Natural killer cell (primary cell): Measurements from ENCODE around the gene KRTDAP. TPM values are rescaled to one million over a fixed set of nuclear protein-coding genes. Genes with fewer than 3 reads are reported as not detected.

Experiments used
- ATAC-seq, 3 donors: fragments of 150-1000 bp in 2 of 3; fragments of 200-7000 bp in 1 of 3; cut with Tn5 transposase; 1 replicate in 1 of 3; 2 replicates in 2 of 3; pipeline ENCODE4 v1.10.0; 2021; ENCODE audit warnings: mild to moderate bottlenecking in 2 of 3, moderate library complexity in 2 of 3
- DNase-seq, 2 donors: peaks; one replicate each; pipeline versions ENCODE4 v3.0.0 to v3.0.0-alpha.2; 2013 to 2021; ENCODE audit warnings: mixed read lengths in 1 of 2
- H3K27ac ChIP-seq: one replicate; pipeline ENCODE4 v1.5.1; 2013; ENCODE audit warnings: mild to moderate bottlenecking, low read length
- H3K27me3 ChIP-seq: one replicate; pipeline ENCODE4 v1.6.1; 2013; ENCODE audit warnings: low read length; ENCODE audit not compliant: control insufficient read depth, insufficient read depth
- H3K36me3 ChIP-seq: one replicate; pipeline ENCODE4 v1.6.1; 2013; ENCODE audit warnings: low read length; ENCODE audit not compliant: control insufficient read depth, insufficient read depth
- H3K4me1 ChIP-seq: one replicate; pipeline ENCODE4 v1.6.1; 2013; ENCODE audit warnings: low read length; ENCODE audit not compliant: control insufficient read depth, insufficient read depth
- H3K4me3 ChIP-seq: one replicate; pipeline ENCODE4 v1.5.1; 2013; ENCODE audit warnings: low read length
- H3K9me3 ChIP-seq: one replicate; pipeline ENCODE4 v1.6.1; 2013; ENCODE audit warnings: low read length; ENCODE audit not compliant: control insufficient read depth, insufficient read depth
- H3K27ac Mint-ChIP-seq, 2 donors: one replicate each; pipeline ENCODE4 v1.8.0; 2022; ENCODE audit warnings: mild to moderate bottlenecking in 2 of 2, mixed read lengths in 2 of 2, moderate library complexity in 1 of 2
- H3K27me3 Mint-ChIP-seq, 2 donors: one replicate each; pipeline ENCODE4 v1.8.0; 2022; ENCODE audit warnings: low read depth in 2 of 2, mixed read lengths in 2 of 2
- H3K36me3 Mint-ChIP-seq: one replicate; pipeline ENCODE4 v1.8.0; 2022; ENCODE audit warnings: mixed read lengths
- H3K4me1 Mint-ChIP-seq, 2 donors: one replicate each; pipeline ENCODE4 v1.8.0; 2022; ENCODE audit warnings: mixed read lengths in 2 of 2
- H3K4me3 Mint-ChIP-seq: one replicate; pipeline ENCODE4 v1.8.0; 2022; ENCODE audit warnings: mild to moderate bottlenecking, moderate library complexity, mixed read lengths
- H3K9me3 Mint-ChIP-seq, 2 donors: one replicate each; pipeline ENCODE4 v1.8.0; 2022; ENCODE audit warnings: mixed read lengths in 2 of 2
- WGBS: methylation state at CpG from one replicate; pipeline ENCODE4 v1.1.7; 2013; ENCODE audit warnings: missing lambda C conversion rate; ENCODE audit not compliant: insufficient coverage; 5-methylcytosine and 5-hydroxymethylcytosine counted together
- intact Hi-C: fragments of 100-400 bp; cut with micrococcal nuclease; formaldehyde crosslinking; loops from one replicate; pipeline ENCODE4 v1.14.2; 2022
- total RNA-seq, 4 donors: library from RNA; stranded (reverse); fragments of 120-200 nt in 1 of 4; gene quantifications; one replicate each; pipeline versions ENCODE4 v1.2.3 to v1.2.4, GENCODE V29; 2013 to 2022
- TF ChIP-seq, protein P1 (sequence below): fragments of 200-600 bp; IDR thresholded peaks from one replicate; pipeline ENCODE4 v1.8.0; 2022; ENCODE audit warnings: antibody characterized with exemption

KRTDAP gene
- total RNA-seq, 3 donors from 2014 or later (not counting 1 experiment from before 2014, with no cell fraction given) = not detected

DNA sequence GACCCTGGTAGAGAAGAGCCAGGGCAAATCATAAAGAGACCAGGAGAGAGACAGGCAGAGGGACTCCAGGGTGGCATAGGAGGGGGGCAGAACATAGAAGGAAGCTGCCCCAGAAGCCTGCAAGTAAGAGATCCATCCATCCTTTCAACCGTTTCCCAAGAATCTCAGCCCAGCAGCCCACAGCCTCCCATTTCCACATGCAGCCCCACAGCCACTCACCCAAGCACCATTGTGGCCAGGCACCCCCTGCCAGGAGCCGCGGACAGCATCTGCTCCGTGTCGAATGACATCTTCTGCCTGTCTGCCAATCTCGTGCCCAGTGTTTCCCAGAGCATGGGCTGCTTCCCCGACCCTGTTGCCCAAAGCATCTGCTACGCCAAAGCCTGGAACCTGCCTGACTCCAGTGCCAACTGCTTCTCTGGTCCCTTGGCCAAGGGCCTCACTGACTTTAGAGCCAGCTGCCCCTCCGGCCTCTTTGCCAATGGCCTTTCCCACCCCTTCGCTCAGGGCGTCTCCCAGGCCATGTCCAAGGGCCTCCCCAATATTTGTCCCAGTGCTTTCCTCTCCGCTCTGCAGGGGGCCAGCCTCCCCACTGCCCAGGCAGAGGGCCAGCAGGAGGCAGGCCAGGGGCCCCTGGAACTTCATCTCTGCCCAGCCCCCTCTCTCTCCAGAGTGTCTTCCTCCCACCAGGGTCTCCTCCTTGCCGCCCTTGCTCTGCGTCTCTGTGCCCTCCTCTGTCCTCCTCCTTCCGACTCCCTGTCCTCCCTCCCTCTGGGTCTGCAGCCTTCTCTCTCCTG is 22.8 kb upstream of the KRTDAP start:
- intact Hi-C loops = no loop called here
- H3K4me3 Mint-ChIP-seq = peak overlapping the region; percentile 19
- ATAC-seq (no peak), DNase-seq (no peak)
- peaks cover 7 to 19% of the 10 kb centered on the region in 2 donors for H3K27me3 Mint-ChIP-seq
- Histone ChIP-seq H3K9me3 (no peaks in the 10 kb centered on the region), H3K4me1 (peaks cover 23% of the 10 kb centered on the region), H3K36me3 (no peaks in the 10 kb centered on the region), H3K4me3 (no peak overlapping the region), H3K27me3 (peaks cover 11% of the 10 kb centered on the region), H3K27ac (no peak overlapping the region)
- H3K9me3 Mint-ChIP-seq = no peaks in the 10 kb centered on the region
- no peak overlapping the region for H3K27ac Mint-ChIP-seq
- no peaks in the 10 kb centered on the region for H3K36me3 Mint-ChIP-seq
- TF ChIP-seq, protein P1, sequence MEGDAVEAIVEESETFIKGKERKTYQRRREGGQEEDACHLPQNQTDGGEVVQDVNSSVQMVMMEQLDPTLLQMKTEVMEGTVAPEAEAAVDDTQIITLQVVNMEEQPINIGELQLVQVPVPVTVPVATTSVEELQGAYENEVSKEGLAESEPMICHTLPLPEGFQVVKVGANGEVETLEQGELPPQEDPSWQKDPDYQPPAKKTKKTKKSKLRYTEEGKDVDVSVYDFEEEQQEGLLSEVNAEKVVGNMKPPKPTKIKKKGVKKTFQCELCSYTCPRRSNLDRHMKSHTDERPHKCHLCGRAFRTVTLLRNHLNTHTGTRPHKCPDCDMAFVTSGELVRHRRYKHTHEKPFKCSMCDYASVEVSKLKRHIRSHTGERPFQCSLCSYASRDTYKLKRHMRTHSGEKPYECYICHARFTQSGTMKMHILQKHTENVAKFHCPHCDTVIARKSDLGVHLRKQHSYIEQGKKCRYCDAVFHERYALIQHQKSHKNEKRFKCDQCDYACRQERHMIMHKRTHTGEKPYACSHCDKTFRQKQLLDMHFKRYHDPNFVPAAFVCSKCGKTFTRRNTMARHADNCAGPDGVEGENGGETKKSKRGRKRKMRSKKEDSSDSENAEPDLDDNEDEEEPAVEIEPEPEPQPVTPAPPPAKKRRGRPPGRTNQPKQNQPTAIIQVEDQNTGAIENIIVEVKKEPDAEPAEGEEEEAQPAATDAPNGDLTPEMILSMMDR = no peak
- 92% methylated on average over 15 of the region's 15 CpGs for WGBS
- peaks cover 8 to 24% of the 10 kb centered on the region in 2 donors for H3K4me1 Mint-ChIP-seq

DNA sequence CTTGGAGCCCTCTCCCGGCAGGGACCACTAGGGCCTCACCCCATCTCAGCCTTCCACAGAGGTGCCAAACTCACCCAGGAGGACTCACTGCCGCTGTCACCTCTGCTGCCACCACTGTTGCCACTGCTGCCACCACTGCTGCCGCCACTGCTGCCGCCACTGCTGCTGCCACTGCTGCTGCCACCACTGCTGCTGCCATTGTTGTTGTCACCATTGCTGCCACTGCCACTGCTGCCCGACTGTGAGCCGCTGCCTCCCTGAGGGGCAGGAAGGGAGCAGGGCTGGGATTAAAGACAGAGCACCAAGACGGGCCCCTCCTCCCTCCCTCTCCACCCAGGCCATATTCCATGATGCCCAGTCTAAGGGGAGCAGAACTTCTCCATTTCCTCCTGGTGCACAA is 21.1 kb upstream of the KRTDAP start:
- H3K4me3 Mint-ChIP-seq = peak overlapping the region; percentile 37
- no peaks in the 10 kb centered on the region for H3K36me3 Mint-ChIP-seq

DNA sequence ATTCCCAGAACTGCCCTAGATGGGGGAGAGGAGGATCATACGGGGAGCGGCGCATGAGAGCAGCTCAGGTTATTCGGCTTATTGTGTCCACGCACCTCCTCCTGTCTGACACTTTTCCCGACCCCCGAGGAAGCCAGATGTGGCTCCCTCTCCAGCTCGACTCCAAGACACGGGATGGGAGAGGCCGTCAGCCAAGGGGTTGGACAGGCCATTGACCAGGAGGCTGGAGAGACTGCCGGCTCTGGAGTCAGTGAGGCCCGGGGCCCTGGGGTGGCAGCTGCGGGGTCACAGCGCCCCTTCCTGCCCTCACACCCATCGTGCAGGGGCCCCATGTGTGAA is 20.3 kb upstream of the KRTDAP start:
- Mint-ChIP-seq H3K4me1 (peaks cover 8 to 24% of the 10 kb centered on the region in 2 donors), H3K27ac (peak overlapping the region in 1 of 2 donors; percentile 82), H3K27me3 (peaks cover 7 to 19% of the 10 kb centered on the region in 2 donors), H3K4me3 (peak overlapping the region; percentile 89), H3K9me3 (no peaks in the 10 kb centered on the region), H3K36me3 (no peaks in the 10 kb centered on the region)
- peaks cover 23% of the 10 kb centered on the region for H3K4me1 ChIP-seq
- H3K4me3 ChIP-seq = no peak overlapping the region
- intact Hi-C loops = loop anchor here (1.0 to 2.0 kb wide), 2 partner anchors 82 to 206 kb away; no protein-coding TSS in a partner anchor
- no peak overlapping the region for H3K27ac ChIP-seq
- no peaks in the 10 kb centered on the region for H3K9me3 ChIP-seq
- peaks cover 11% of the 10 kb centered on the region for H3K27me3 ChIP-seq
- ATAC-seq = no peak
- 17% methylated on average over 15 of the region's 15 CpGs for WGBS
- TF ChIP-seq, protein P1 = peak; percentile 52
- DNase-seq = no peak
- no peaks in the 10 kb centered on the region for H3K36me3 ChIP-seq

More for the DNA sequence above, 21.1 kb upstream of the KRTDAP start:
- intact Hi-C loops = loop anchor here (2.0 kb wide), 1 partner anchor 205 kb away; no protein-coding TSS in a partner anchor
- no peaks in the 10 kb centered on the region for H3K9me3 Mint-ChIP-seq
- ATAC-seq (no peak), DNase-seq (no peak)
- Histone ChIP-seq H3K27me3 (peaks cover 11% of the 10 kb centered on the region), H3K27ac (no peak overlapping the region), H3K4me3 (no peak overlapping the region), H3K36me3 (no peaks in the 10 kb centered on the region), H3K4me1 (peaks cover 23% of the 10 kb centered on the region), H3K9me3 (no peaks in the 10 kb centered on the region)
- peaks cover 8 to 24% of the 10 kb centered on the region in 2 donors for H3K4me1 Mint-ChIP-seq
- TF ChIP-seq, protein P1 = no peak
- H3K27ac Mint-ChIP-seq = no peak overlapping the region
- peaks cover 7 to 19% of the 10 kb centered on the region in 2 donors for H3K27me3 Mint-ChIP-seq
- WGBS = 81% methylated on average over 7 of the region's 7 CpGs
